SU-DHL-6 (cell line): ENCODE results near the gene CERKL.

Source experiments
- H2AFZ ChIP-seq: fragments of 200-600 bp; sonication (generic); 2 replicates; pipeline ENCODE4 v1.6.1; 2014; ENCODE audit warnings: low read depth, mild to moderate bottlenecking, moderate library complexity, mixed read lengths, antibody characterized with exemption, low read length; ENCODE audit not compliant: severe bottlenecking
- H3F3A ChIP-seq: fragments of 200-600 bp; shearing (Covaris generic); 2 replicates; pipeline ENCODE4 v1.6.0; 2016; ENCODE audit warnings: antibody characterized with exemption, mild to moderate bottlenecking; ENCODE audit not compliant: insufficient read depth
- H3K27ac ChIP-seq: fragments of 200-600 bp; sonication (generic); 2 replicates; pipeline ENCODE4 v1.5.1; 2016; ENCODE audit warnings: low read depth, mild to moderate bottlenecking, low read length, moderate library complexity, mixed read lengths
- H3K27me3 ChIP-seq: fragments of 200-600 bp; sonication (generic), shearing (Covaris generic); 2 replicates; pipeline ENCODE4 v1.6.0; 2014; ENCODE audit warnings: mild to moderate bottlenecking, low read length
- H3K36me3 ChIP-seq: fragments of 200-600 bp; sonication (generic); 2 replicates; pipeline ENCODE4 v1.6.1; 2014; ENCODE audit warnings: mild to moderate bottlenecking, low read length, mixed read lengths
- H3K4me2 ChIP-seq: fragments of 300-600, 200-600 bp; shearing (Covaris generic), sonication (generic); 2 replicates; pipeline ENCODE4 v1.6.0; 2014; ENCODE audit warnings: low read length, low read depth, mild to moderate bottlenecking; ENCODE audit not compliant: poor library complexity, severe bottlenecking
- H3K4me3 ChIP-seq: fragments of 200-600 bp; sonication (generic); 2 replicates; pipeline ENCODE4 v1.5.1; 2014; ENCODE audit warnings: antibody characterized with exemption, low read length, mild to moderate bottlenecking, mixed read lengths; ENCODE audit not compliant: insufficient read depth, poor library complexity, severe bottlenecking
- H3K79me2 ChIP-seq: fragments of 200-600 bp; sonication (generic); 2 replicates; pipeline ENCODE4 v1.6.1; 2014; ENCODE audit warnings: mild to moderate bottlenecking, low read length, moderate library complexity; ENCODE audit not compliant: insufficient read depth
- H3K9ac ChIP-seq: fragments of 200-600 bp; sonication (generic); 2 replicates; pipeline ENCODE4 v1.7.0; 2014; ENCODE audit warnings: mild to moderate bottlenecking, low read length
- H3K9me2 ChIP-seq: fragments of 200-600 bp; sonication (generic); replicated peaks from 2 replicates; pipeline ENCODE4 v1.6.1; 2014; ENCODE audit warnings: low read length; ENCODE audit not compliant: insufficient read depth
- H3K9me3 ChIP-seq: fragments of 200-600 bp; sonication (generic); 2 replicates; pipeline ENCODE4 v1.6.1; 2014; ENCODE audit warnings: low read length, mixed read lengths; ENCODE audit not compliant: insufficient read depth
- H4K20me1 ChIP-seq: fragments of 200-600 bp; sonication (generic); 2 replicates; pipeline ENCODE4 v1.6.1; 2014; ENCODE audit warnings: low read depth, mild to moderate bottlenecking, antibody characterized with exemption, low read length, moderate library complexity, mixed read lengths
- CTCF ChIP-seq: fragments of 200-600 bp; sonication (generic); IDR thresholded peaks from one replicate; pipeline ENCODE4 v1.5.1; 2017; ENCODE audit warnings: antibody characterized with exemption, mild to moderate bottlenecking, low read length, moderate library complexity; ENCODE audit not compliant: insufficient read depth, poor library complexity, severe bottlenecking
- EZH2phosphoT487 ChIP-seq: fragments of 200-600 bp; sonication (generic), shearing (Covaris generic); conservative IDR thresholded peaks from 2 replicates; pipeline ENCODE4 v1.6.1; 2018; ENCODE audit warnings: mild to moderate bottlenecking, antibody characterized with exemption, low read length, moderate library complexity, mixed read lengths

The CERKL gene

GRCh38 chr2:181527058-181527457 is 129.8 kb downstream of the CERKL start:
- H2AFZ ChIP-seq: no peak overlapping the region
- TF ChIP-seq CTCF (no peak), EZH2phosphoT487 (no peak)
- H3K4me2 ChIP-seq: no peak overlapping the region
- no peak overlapping the region for H3K4me3 ChIP-seq
- H3K27me3 ChIP-seq: no peaks in the 10 kb centered on the region
- no peak overlapping the region for H3K9ac ChIP-seq
- H3K9me3 ChIP-seq: no peaks in the 10 kb centered on the region
- H3K79me2 ChIP-seq: no peaks in the 10 kb centered on the region
- no peak overlapping the region for H3K27ac ChIP-seq
- H3K36me3 ChIP-seq: peaks cover 53% of the 10 kb centered on the region; the same call in 1 of the 2 replicates
- no peaks in the 10 kb centered on the region for H3K9me2 ChIP-seq
- H3F3A ChIP-seq: no peaks in the 10 kb centered on the region
- no peaks in the 10 kb centered on the region for H4K20me1 ChIP-seq

GRCh38 chr2:181526014-181526413 is 130.9 kb downstream of the CERKL start:
- peaks cover 53% of the 10 kb centered on the region; the same call in 1 of the 2 replicates for H3K36me3 ChIP-seq
- H3K79me2 ChIP-seq: no peaks in the 10 kb centered on the region
- no peak overlapping the region for H2AFZ ChIP-seq
- no peak overlapping the region for H3K4me2 ChIP-seq
- no peaks in the 10 kb centered on the region for H3K9me2 ChIP-seq
- no peaks in the 10 kb centered on the region for H4K20me1 ChIP-seq
- H3K9ac ChIP-seq: no peak overlapping the region
- no peaks in the 10 kb centered on the region for H3F3A ChIP-seq
- H3K4me3 ChIP-seq: no peak overlapping the region
- no peak overlapping the region for H3K27ac ChIP-seq
- no peaks in the 10 kb centered on the region for H3K9me3 ChIP-seq
- no peak for TF ChIP-seq CTCF
- TF ChIP-seq EZH2phosphoT487: no peak
- no peaks in the 10 kb centered on the region for H3K27me3 ChIP-seq

- Histone ChIP-seq H3K4me3 (no peak overlapping the region), H4K20me1 (no peaks in the 10 kb centered on the region), H3F3A (no peaks in the 10 kb centered on the region), H3K9ac (no peak overlapping the region), H3K27ac (no peak overlapping the region), H3K36me3 (peaks cover 40% of the 10 kb centered on the region; the same call in 1 of the 2 replicates), H3K79me2 (no peaks in the 10 kb centered on the region), H3K27me3 (no peaks in the 10 kb centered on the region), H3K4me2 (no peak overlapping the region), H3K9me3 (no peaks in the 10 kb centered on the region), H2AFZ (no peak overlapping the region), H3K9me2 (no peaks in the 10 kb centered on the region)
- TF ChIP-seq CTCF: no peak
These were observed 133.1 kb downstream of the CERKL start for GRCh38 chr2:181523756-181524155.

GRCh38 chr2:181520253-181520652 is 136.7 kb downstream of the CERKL start:
- no peak overlapping the region for H3K4me2 ChIP-seq
- no peak overlapping the region for H3K4me3 ChIP-seq
- H3F3A ChIP-seq: no peaks in the 10 kb centered on the region
- TF ChIP-seq EZH2phosphoT487 (no peak), CTCF (no peak)
- H3K9ac ChIP-seq: no peak overlapping the region
- peaks cover 28% of the 10 kb centered on the region; the same call in 1 of the 2 replicates for H3K36me3 ChIP-seq
- H3K27me3 ChIP-seq: no peaks in the 10 kb centered on the region
- H3K9me3 ChIP-seq: no peaks in the 10 kb centered on the region
- H3K9me2 ChIP-seq: no peaks in the 10 kb centered on the region
- no peaks in the 10 kb centered on the region for H3K79me2 ChIP-seq
- no peak overlapping the region for H3K27ac ChIP-seq
- no peaks in the 10 kb centered on the region for H4K20me1 ChIP-seq
- H2AFZ ChIP-seq: no peak overlapping the region
